CD4-positive, alpha-beta T cell (primary cell): ENCODE results near the gene TMEFF1. TPM values are rescaled to one million over a fixed set of nuclear protein-coding genes. Genes with fewer than 3 reads are reported as not detected.

ENCODE experiments used
- ATAC-seq: fragments of 200-7000 bp; cut with Tn5 transposase; one replicate; pipeline ENCODE4 v1.10.0; 2022; ENCODE audit warnings: mild to moderate bottlenecking; ENCODE audit not compliant: poor library complexity
- CTCF ChIA-PET: fragments of 350-600 bp; sonication (Branson Sonifier 250); formaldehyde crosslinking; loops from one replicate; lab custom pipeline; 2021; ENCODE audit warnings: antibody characterized with exemption, inconsistent platforms; lab: Charles Lee
- POLR2A ChIA-PET: fragments of 350-600 bp; sonication (Branson Sonifier 250); formaldehyde crosslinking; loops from one replicate; lab custom pipeline; 2021; ENCODE audit warnings: antibody characterized with exemption, inconsistent platforms; lab: Charles Lee
- DNase-seq, 14 experiments: peaks; one replicate each; pipeline ENCODE4 v3.0.0-alpha.2; 2013 to 2020; ENCODE audit warnings: mixed read lengths in 2 of 14
- H3K27ac ChIP-seq, 2 donors: one replicate each; pipeline versions ENCODE4 v1.5.1 to v1.7.0; 2013; ENCODE audit warnings: low read length in 2 of 2, low read depth in 1 of 2, mild to moderate bottlenecking in 1 of 2
- H3K27me3 ChIP-seq, 2 experiments: 1 replicate in 1 of 2; 2 replicates in 1 of 2; pipeline versions ENCODE4 v1.6.1 to v1.7.0; 2013; ENCODE audit warnings: low read length in 2 of 2, control low read depth in 1 of 2, mild to moderate bottlenecking in 1 of 2, moderate library complexity in 1 of 2; ENCODE audit not compliant: insufficient read depth in 2 of 2, control insufficient read depth in 1 of 2
- H3K36me3 ChIP-seq: one replicate; pipeline ENCODE4 v1.6.1; 2013; ENCODE audit warnings: low read length, control low read depth; ENCODE audit not compliant: insufficient read depth
- H3K4me1 ChIP-seq: one replicate; pipeline ENCODE4 v1.6.1; 2013; ENCODE audit warnings: low read length, control low read depth; ENCODE audit not compliant: insufficient read depth
- H3K4me3 ChIP-seq: one replicate; pipeline ENCODE4 v1.5.1; 2013; ENCODE audit warnings: mild to moderate bottlenecking, low read length, moderate library complexity
- H3K9me3 ChIP-seq, 2 experiments: 1 replicate in 1 of 2; 2 replicates in 1 of 2; pipeline versions ENCODE4 v1.6.1 to v1.7.0; 2013; ENCODE audit warnings: low read length in 2 of 2, mild to moderate bottlenecking in 2 of 2, control low read depth in 1 of 2, moderate library complexity in 1 of 2; ENCODE audit not compliant: control insufficient read depth in 1 of 2, insufficient read depth in 1 of 2
- H3K27ac Mint-ChIP-seq: one replicate; pipeline ENCODE4 v1.8.0; 2020; ENCODE audit warnings: mixed read lengths
- H3K27me3 Mint-ChIP-seq: one replicate; pipeline ENCODE4 v1.8.0; 2021; ENCODE audit warnings: mixed read lengths
- H3K36me3 Mint-ChIP-seq: one replicate; pipeline ENCODE4 v1.8.0; 2021; ENCODE audit warnings: low read depth, mixed read lengths
- H3K4me1 Mint-ChIP-seq: one replicate; pipeline ENCODE4 v1.8.0; 2021; ENCODE audit warnings: low read depth, mixed read lengths
- H3K4me3 Mint-ChIP-seq: one replicate; pipeline ENCODE4 v1.8.0; 2020; ENCODE audit warnings: mild to moderate bottlenecking, mixed read lengths
- H3K9me3 Mint-ChIP-seq: one replicate; pipeline ENCODE4 v1.8.0; 2020; ENCODE audit warnings: mixed read lengths
- intact Hi-C, 2 experiments: fragments of 100-400 bp; cut with DNase I in 1 of 2; cut with micrococcal nuclease in 1 of 2; formaldehyde crosslinking; loops; one replicate each; pipeline versions ENCODE4 v1.15.1 to v1.9.0; 2023 to 2025; cut with DNase I, micrococcal nuclease
- total RNA-seq, 174 experiments: library from RNA in 2 of 174; stranded (reverse) in 2 of 174; gene quantifications; one replicate each; pipeline ENCODE4 v1.2.3 and lab custom pipeline; 2021 to 2026
- TF ChIP-seq, protein P1 (sequence below): fragments of 200-600 bp; IDR thresholded peaks from one replicate; pipeline ENCODE4 v1.8.0; 2022; ENCODE audit warnings: antibody characterized with exemption, mild to moderate bottlenecking

The TMEFF1 gene
- total RNA-seq, 2 experiments from 2014 or later = not detected

DNA sequence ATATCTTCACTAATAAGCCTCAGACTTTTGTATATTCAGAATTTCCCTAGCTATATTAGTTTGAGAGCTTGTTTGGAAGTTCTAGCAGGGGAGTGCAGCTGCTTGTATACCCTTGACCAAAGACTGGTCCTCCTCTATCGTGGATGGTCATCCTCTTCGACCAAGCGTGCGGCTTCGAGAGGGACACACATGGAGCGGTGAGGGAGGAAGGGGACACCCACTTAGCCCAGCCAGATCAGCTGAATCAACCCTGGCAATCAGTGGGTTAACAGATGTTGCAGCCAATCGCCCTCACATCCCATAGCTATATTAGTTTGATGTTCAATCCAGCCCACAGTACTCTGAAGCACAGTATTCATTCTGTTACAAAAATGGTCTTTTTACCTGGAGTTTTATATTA is 108.1 kb downstream of the TMEFF1 start:
- no peaks in the 10 kb centered on the region for H3K4me1 Mint-ChIP-seq
- Histone ChIP-seq H3K4me1 (no peaks in the 10 kb centered on the region), H3K27me3 (peaks cover 0 to 2% of the 10 kb centered on the region in 2 experiments), H3K36me3 (no peaks in the 10 kb centered on the region), H3K4me3 (no peak overlapping the region), H3K27ac (no peak overlapping the region), H3K9me3 (no peaks in the 10 kb centered on the region)
- ATAC-seq (no peak), DNase-seq (no peak)
- no peaks in the 10 kb centered on the region for H3K9me3 Mint-ChIP-seq
- no peaks in the 10 kb centered on the region for H3K36me3 Mint-ChIP-seq
- CTCF ChIA-PET = no interaction called here
- intact Hi-C loops = no loop called here
- no peak overlapping the region for H3K27ac Mint-ChIP-seq
- TF ChIP-seq, protein P1, sequence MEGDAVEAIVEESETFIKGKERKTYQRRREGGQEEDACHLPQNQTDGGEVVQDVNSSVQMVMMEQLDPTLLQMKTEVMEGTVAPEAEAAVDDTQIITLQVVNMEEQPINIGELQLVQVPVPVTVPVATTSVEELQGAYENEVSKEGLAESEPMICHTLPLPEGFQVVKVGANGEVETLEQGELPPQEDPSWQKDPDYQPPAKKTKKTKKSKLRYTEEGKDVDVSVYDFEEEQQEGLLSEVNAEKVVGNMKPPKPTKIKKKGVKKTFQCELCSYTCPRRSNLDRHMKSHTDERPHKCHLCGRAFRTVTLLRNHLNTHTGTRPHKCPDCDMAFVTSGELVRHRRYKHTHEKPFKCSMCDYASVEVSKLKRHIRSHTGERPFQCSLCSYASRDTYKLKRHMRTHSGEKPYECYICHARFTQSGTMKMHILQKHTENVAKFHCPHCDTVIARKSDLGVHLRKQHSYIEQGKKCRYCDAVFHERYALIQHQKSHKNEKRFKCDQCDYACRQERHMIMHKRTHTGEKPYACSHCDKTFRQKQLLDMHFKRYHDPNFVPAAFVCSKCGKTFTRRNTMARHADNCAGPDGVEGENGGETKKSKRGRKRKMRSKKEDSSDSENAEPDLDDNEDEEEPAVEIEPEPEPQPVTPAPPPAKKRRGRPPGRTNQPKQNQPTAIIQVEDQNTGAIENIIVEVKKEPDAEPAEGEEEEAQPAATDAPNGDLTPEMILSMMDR = no peak
- no peaks in the 10 kb centered on the region for H3K27me3 Mint-ChIP-seq
- no peak overlapping the region for H3K4me3 Mint-ChIP-seq
- POLR2A ChIA-PET = no interaction called here

DNA sequence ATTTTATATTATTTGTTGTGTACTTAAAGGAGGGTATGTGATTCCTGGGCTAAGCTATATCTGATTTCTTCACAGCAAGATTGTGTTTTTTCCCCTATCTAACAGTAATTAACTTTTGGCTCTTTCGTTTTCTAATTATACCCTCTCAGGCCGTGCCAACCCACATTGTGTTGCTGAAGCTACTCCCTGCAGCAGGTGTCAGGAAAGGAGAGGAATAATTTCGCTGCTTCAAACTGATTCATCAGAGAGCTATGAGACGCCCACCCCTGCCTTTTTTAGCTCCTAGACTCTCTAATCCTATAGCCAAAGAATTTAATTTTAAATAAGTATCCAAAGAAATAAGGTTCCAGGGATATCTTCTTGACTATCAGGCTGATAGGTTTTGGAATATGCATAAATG is 108.7 kb downstream of the TMEFF1 start:
- H3K36me3 ChIP-seq = no peaks in the 10 kb centered on the region
- TF ChIP-seq, protein P1 = no peak
- ATAC-seq (no peak), DNase-seq (no peak)
- H3K27me3 ChIP-seq = peaks cover 0 to 2% of the 10 kb centered on the region in 2 experiments
- POLR2A ChIA-PET = no interaction called here
- no peak overlapping the region for H3K27ac Mint-ChIP-seq
- H3K27ac ChIP-seq = no peak overlapping the region
- no peaks in the 10 kb centered on the region for H3K9me3 Mint-ChIP-seq
- intact Hi-C loops = no loop called here
- no peaks in the 10 kb centered on the region for H3K9me3 ChIP-seq
- no peaks in the 10 kb centered on the region for H3K27me3 Mint-ChIP-seq
- CTCF ChIA-PET = no interaction called here
- no peaks in the 10 kb centered on the region for H3K4me1 Mint-ChIP-seq
- H3K4me3 Mint-ChIP-seq = no peak overlapping the region
- no peaks in the 10 kb centered on the region for H3K36me3 Mint-ChIP-seq
- no peaks in the 10 kb centered on the region for H3K4me1 ChIP-seq
- no peak overlapping the region for H3K4me3 ChIP-seq

DNA sequence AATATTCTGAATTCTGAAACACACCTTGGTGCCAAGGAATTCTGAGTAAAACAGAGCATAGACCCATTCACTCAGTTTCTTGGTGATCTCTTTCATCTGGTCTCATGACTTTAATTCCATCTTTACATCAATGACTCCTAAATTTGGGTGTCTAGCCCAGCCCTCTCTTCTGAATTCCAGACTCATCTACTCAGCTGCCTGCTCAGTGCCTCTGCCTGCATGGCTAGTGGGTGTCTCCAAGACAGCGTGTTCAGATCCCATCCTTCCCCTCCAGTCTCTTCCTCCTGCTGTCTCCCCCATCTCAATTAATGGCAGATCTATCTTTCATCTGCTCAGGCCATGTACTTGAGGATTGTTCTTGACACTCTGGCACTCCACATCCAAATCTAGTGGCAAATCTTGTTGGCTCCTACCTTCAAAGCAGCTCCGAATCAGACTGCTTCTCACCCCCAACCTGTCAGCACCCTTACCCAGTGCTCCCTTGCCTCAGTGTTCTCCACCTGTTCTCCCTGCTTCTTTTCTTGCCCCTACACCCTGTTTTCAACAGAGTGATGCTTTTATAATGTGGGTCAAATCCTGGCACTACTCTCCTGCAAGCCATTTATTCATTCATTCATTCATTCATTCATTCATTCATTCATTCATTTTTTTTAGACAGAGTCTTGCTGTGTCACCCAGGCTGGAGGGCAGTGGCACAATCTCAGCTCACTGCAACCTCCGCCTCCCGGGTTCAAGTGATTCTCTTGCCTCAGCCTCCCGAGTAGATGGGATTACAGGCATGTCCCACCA is 110.3 kb downstream of the TMEFF1 start:
- Mint-ChIP-seq H3K9me3 (no peaks in the 10 kb centered on the region), H3K36me3 (no peaks in the 10 kb centered on the region), H3K4me1 (no peaks in the 10 kb centered on the region), H3K27ac (no peak overlapping the region), H3K4me3 (no peak overlapping the region), H3K27me3 (no peaks in the 10 kb centered on the region)
- TF ChIP-seq, protein P1 = no peak
- CTCF ChIA-PET = no interaction called here
- ATAC-seq (no peak), DNase-seq (no peak)
- Histone ChIP-seq H3K36me3 (no peaks in the 10 kb centered on the region), H3K4me1 (no peaks in the 10 kb centered on the region), H3K27me3 (peaks cover 0 to 2% of the 10 kb centered on the region in 2 experiments), H3K9me3 (no peaks in the 10 kb centered on the region), H3K4me3 (no peak overlapping the region), H3K27ac (no peak overlapping the region)
- POLR2A ChIA-PET = no interaction called here
- intact Hi-C loops = no loop called here
